HG03460 (cell line): Measurements from ENCODE around the gene C2orf74.
"Not testable (repeated sequence)": the region's sequence is repeated elsewhere in the genome, so short reads cannot be mapped to it uniquely, and the experiment has no call there.

Experiments used
- ATAC-seq: cut with Tn5 transposase; IDR thresholded peaks from one replicate; pipeline ENCODE4 v1.9.1; 2021; ENCODE audit not compliant: unreplicated experiment

Gene C2orf74

GRCh38 chr2:61161888-61162287 is at the start of gene C2orf74:
TSS of gene C2orf74 (plus strand) at chr2:61162188. CDS start at chr2:61162515, 327 bp downstream.
- ATAC-seq = no peak

GRCh38 chr2:61114147-61114546 is 47.8 kb upstream of the C2orf74 start:
- ATAC-seq = no peak

GRCh38 chr2:61116302-61116701 is 45.7 kb upstream of the C2orf74 start:
- no peak for ATAC-seq

- no peak for ATAC-seq
Measured at GRCh38 chr2:61117534-61117933, 44.5 kb upstream of the C2orf74 start.

GRCh38 chr2:61125123-61125710 is 36.8 kb upstream of the C2orf74 start:
- ATAC-seq = no peak

- ATAC-seq = no peak
Measured at GRCh38 chr2:61125798-61126197, 36.2 kb upstream of the C2orf74 start.

GRCh38 chr2:61128122-61128521 is 33.9 kb upstream of the C2orf74 start:
- ATAC-seq = not testable (repeated sequence)

GRCh38 chr2:61134141-61134540 is 27.8 kb upstream of the C2orf74 start:
- ATAC-seq = no peak

- ATAC-seq = no peak
Measured at GRCh38 chr2:61135510-61135909, 26.5 kb upstream of the C2orf74 start.

- no peak for ATAC-seq
Measured at GRCh38 chr2:61138859-61139258, 23.1 kb upstream of the C2orf74 start.

- no peak for ATAC-seq
Measured at GRCh38 chr2:61141151-61141550, 20.8 kb upstream of the C2orf74 start.

GRCh38 chr2:61144697-61145268 is 17.2 kb upstream of the C2orf74 start:
- peak; percentile 94 for ATAC-seq

- no peak for ATAC-seq
Measured at GRCh38 chr2:61145990-61146389, 16.0 kb upstream of the C2orf74 start.

- ATAC-seq = not testable (repeated sequence)
Measured at GRCh38 chr2:61148091-61148490, 13.9 kb upstream of the C2orf74 start.

- ATAC-seq = no peak
Measured at GRCh38 chr2:61149074-61149473, 12.9 kb upstream of the C2orf74 start.

GRCh38 chr2:61151436-61151835 is 10.6 kb upstream of the C2orf74 start:
- ATAC-seq = no peak

- ATAC-seq = no peak
Measured at GRCh38 chr2:61157371-61158003, 4.5 kb upstream of the C2orf74 start.

- ATAC-seq = no peak
Measured at GRCh38 chr2:61158356-61158955, 3.5 kb upstream of the C2orf74 start.

- no peak for ATAC-seq
Measured at GRCh38 chr2:61162721-61163120, 733 bp downstream of the C2orf74 start.

- not testable (repeated sequence) for ATAC-seq
Measured at GRCh38 chr2:61165082-61165481, 3.1 kb downstream of the C2orf74 start.

- ATAC-seq = no peak
Measured at GRCh38 chr2:61165946-61166345, 4.0 kb downstream of the C2orf74 start.

- ATAC-seq = no peak
Measured at GRCh38 chr2:61167579-61167978, 5.6 kb downstream of the C2orf74 start.
